ENCODE measurements around the gene RNF167.

Gene RNF167

GRCh38 chr17:4945176-4945943 is 5.3 kb downstream of the RNF167 start:
- TF ChIP-seq CTCF (IDR thresholded peaks at IDR 0.05; ENCODE audit: extremely low read depth, insufficient read depth, missing control alignments): no peak
- in situ Hi-C loops (cut with MboI; ENCODE audit: low pct_unique_long_range_greater_than_20kb, low sequenced_read_pairs, unreplicated experiment): no loop called here
- peak; percentile 81 for DNase-seq (ENCODE audit: low spot score)

GRCh38 chr17:4945944-4946280 is 5.8 kb downstream of the RNF167 start:
- no peak for TF ChIP-seq CTCF (IDR thresholded peaks at IDR 0.05; ENCODE audit: extremely low read depth, insufficient read depth, missing control alignments)
- in situ Hi-C loops (cut with MboI; ENCODE audit: low pct_unique_long_range_greater_than_20kb, low sequenced_read_pairs, unreplicated experiment): no loop called here
- DNase-seq (ENCODE audit: low spot score): no peak

GRCh38 chr17:4946312-4946976 is 6.4 kb downstream of the RNF167 start:
- in situ Hi-C loops (cut with MboI; ENCODE audit: low pct_unique_long_range_greater_than_20kb, low sequenced_read_pairs, unreplicated experiment): no loop called here
- DNase-seq (ENCODE audit: low spot score): no peak

DNA sequence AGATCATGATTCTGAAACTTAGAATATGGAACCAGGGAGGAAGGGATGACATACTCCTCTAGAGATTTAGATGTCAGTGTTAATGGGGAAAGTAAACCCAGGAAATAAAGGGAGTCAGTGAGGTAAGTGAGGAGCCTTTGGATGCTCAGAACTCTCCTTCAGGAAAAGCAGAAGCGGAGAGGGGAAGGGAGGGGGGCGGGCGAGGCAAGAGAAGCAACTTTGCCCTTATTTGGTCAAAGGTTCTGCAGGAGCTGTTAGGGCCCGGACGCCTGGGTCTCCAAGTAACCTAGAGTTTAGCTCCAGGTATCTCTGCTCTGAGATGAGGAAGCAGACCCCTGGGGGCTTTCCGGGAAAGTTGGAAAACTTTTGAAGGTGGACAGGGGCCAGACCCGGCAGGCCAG is 6.9 kb downstream of the RNF167 start:
- DNase-seq (ENCODE audit: low spot score): no peak
- in situ Hi-C loops (cut with MboI; ENCODE audit: low pct_unique_long_range_greater_than_20kb, low sequenced_read_pairs, unreplicated experiment): no loop called here
- no peak for TF ChIP-seq CTCF (IDR thresholded peaks at IDR 0.05; ENCODE audit: extremely low read depth, insufficient read depth, missing control alignments)

More at GRCh38 chr17:4946312-4946976, 6.4 kb downstream of the RNF167 start:
- no peak for TF ChIP-seq CTCF (IDR thresholded peaks at IDR 0.05; ENCODE audit: extremely low read depth, insufficient read depth, missing control alignments)

DNA sequence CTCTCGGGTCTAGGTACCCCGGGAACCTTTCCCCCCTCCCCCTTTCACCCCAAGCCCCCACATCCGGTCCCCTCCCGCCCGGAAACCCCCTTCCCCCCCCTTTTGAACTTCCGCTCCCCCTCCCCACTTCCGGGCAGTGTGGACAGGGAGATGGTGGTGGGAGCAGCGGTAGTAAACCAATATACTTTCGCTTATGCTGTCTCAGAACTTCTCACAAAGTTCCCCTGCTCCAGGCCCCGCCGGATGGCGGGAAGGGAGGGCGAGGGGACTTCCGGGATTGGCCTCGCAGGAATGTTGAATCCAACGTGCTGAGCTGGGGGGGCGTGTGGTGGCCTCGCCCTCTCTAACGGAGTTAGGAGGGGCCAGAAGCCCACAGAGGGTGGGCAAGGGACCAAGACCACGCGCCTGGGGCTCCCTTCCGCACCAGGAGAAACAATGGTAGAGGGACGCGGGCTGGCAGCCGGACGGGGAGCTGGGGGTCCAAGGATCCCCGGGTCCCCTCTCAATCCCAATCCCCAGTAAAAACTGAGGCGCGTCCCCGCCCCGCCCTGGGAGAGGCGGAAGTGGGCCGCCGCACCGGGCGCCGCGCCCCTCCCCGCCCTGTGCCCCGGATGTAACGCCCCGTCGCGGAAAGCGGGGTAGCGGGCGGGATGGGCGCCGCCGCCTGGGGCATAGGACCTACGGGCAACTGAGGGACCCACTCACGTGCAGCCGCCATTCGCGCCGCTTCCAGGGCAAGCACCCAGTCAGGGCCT is 7.5 kb downstream of the RNF167 start:
- DNase-seq (ENCODE audit: low spot score): peak; percentile 82
- in situ Hi-C loops (cut with MboI; ENCODE audit: low pct_unique_long_range_greater_than_20kb, low sequenced_read_pairs, unreplicated experiment): no loop called here
- TF ChIP-seq CTCF (IDR thresholded peaks at IDR 0.05; ENCODE audit: extremely low read depth, insufficient read depth, missing control alignments): no peak

- TF ChIP-seq CTCF (IDR thresholded peaks at IDR 0.05; ENCODE audit: extremely low read depth, insufficient read depth, missing control alignments): no peak
- peak; percentile 95 for DNase-seq (ENCODE audit: low spot score)
Measured at GRCh38 chr17:4948166-4948930, 8.3 kb downstream of the RNF167 start, which contains the start of gene PFN1. Gene PFN1, minus strand, starts transcription at chr17:4948530. Its CDS starts 136 bp downstream, at chr17:4948394.

More at GRCh38 chr17:4948166-4948930, 8.3 kb downstream of the RNF167 start, which contains the start of gene PFN1:
- in situ Hi-C loops (cut with MboI; ENCODE audit: low pct_unique_long_range_greater_than_20kb, low sequenced_read_pairs, unreplicated experiment): no loop called here

Measured in GM13977 (cell line).